ENCODE results near the gene RNF182.
"Not testable (repeated sequence)": the region's sequence is repeated elsewhere in the genome, so short reads cannot be mapped to it uniquely, and the experiment has no call there.

The RNF182 gene

GRCh38 chr6:14001329-14002012, 76.7 kb downstream of the RNF182 start:
- peak; percentile 68 for DNase-seq (ENCODE audit: low read depth, low spot score)

DNA sequence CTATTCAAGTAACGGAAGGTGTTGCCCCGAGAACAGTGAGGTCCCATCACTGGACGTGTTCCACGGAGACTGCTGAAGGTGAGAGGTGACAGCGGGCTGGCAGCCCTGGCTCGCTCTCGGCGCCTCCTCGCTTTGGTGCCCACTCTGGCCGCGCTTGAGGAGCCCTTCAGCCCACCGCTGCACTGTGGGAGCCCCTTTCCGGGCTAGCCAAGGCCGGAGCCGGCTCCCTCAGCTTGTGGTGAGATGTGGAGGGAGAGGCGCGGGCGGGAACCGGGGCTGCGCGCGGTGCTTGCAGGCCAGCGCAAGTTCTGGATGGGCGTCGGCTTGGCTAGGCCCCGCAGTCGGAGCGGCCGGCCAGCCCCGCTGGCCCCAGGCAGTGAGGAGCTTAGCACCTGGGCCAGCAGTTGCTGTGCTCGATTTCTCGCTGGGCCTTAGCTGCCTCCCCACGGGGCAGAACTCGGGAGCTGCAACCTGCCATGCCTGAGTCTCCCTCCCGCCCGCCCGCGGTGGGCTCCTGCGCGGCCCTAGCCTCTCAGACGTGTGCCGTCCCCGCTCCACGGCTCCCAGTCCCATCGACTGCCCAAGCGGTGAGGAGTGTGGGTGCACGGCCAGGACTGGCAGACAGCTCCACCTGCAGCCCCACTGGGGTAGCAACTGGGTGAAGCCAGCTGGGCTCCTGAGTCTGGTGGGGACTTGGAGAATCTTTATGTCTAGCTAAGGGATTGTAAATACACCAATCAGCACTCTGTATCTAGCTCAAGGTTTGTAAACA, 77.6 kb downstream of the RNF182 start:
- no peak for DNase-seq (ENCODE audit: low read depth, low spot score)

GRCh38 chr6:14004258-14004657, 79.5 kb downstream of the RNF182 start:
- no peak for DNase-seq (ENCODE audit: low read depth, low spot score)

GRCh38 chr6:14008809-14009208, 84.1 kb downstream of the RNF182 start:
- no peak for DNase-seq (ENCODE audit: low read depth, low spot score)

DNA sequence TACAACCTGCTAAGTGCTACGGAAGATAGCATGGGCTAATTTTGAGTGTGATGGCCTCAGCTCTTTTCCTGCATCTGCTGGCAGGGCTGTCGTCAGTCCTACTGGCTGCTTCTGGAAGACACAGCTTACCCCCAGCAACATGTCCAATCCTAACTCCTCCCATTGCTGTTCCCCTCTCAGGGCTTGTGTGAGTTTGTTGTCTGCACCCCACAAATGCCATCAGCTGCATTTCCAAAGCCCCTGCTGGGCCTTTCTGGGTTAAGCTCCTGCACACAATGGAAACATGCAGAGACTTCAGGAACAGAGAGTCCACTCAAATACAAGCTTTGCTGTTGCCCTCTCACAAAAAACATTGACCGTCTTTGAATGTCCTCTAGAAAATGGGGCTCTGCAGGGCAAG, 84.7 kb downstream of the RNF182 start:
- DNase-seq (ENCODE audit: low read depth, low spot score), result no peak

DNA sequence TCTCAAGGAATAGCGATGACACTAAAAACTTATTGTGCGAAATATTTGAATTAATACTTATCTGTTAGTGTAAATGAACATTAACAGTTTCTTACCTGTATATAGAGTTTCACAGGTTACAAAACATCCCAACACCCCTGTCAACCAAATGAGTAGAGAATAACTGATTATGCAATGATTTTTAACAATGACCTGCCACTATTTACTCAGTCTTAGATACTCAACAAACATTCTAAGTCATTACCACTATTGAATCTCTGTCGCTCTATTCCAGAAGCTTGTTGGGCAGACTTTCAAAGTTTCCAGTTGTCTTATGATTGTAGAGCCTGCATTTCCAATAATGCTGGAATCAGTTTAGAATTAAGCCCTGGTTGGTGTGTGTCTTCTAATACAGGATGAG, 85.5 kb downstream of the RNF182 start:
- DNase-seq (ENCODE audit: low read depth, low spot score), result no peak

GRCh38 chr6:14012313-14013030, 87.7 kb downstream of the RNF182 start:
- DNase-seq (ENCODE audit: low read depth, low spot score), result no peak

DNA sequence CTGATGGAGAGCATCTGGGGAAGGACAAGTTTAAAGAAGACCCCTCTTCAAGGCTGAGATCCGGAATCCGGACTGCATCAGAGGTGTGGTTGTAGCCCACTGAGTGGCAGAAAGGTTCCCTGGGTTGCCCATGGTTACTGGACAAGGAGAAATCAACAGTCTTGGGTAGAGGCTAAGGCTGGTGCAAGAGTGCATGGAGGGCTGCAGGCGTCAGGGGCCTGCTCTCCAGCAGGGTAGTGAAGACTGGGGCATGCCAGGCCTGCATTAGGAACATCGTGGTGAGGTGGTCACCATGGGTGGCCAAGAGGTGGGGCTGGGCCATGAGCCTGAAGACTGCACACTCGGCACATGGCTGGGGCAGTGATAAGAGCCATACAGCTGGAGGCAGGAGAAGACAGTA, 91.2 kb downstream of the RNF182 start:
- DNase-seq (ENCODE audit: low read depth, low spot score), result no peak

DNA sequence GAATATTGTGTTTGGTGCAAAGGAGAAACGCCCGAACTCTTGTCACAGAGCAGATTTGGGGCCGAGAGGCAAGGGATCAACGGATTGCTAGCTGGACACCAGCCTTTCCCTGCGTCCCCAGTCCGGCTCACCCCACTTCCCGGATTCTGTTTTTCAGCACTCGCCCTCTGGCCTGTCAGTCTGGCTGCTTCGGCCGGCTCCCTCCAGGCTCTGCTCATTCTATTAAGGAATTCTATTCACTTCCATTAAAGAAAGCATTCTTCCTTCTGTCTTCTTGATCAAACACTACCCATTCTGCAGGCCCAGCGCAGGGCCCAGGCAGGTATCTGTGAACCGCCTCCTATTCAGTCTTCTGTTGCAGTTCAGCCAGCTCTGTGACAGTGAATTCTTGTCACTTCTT, 91.7 kb downstream of the RNF182 start:
- DNase-seq (ENCODE audit: low read depth, low spot score), result no peak

DNA sequence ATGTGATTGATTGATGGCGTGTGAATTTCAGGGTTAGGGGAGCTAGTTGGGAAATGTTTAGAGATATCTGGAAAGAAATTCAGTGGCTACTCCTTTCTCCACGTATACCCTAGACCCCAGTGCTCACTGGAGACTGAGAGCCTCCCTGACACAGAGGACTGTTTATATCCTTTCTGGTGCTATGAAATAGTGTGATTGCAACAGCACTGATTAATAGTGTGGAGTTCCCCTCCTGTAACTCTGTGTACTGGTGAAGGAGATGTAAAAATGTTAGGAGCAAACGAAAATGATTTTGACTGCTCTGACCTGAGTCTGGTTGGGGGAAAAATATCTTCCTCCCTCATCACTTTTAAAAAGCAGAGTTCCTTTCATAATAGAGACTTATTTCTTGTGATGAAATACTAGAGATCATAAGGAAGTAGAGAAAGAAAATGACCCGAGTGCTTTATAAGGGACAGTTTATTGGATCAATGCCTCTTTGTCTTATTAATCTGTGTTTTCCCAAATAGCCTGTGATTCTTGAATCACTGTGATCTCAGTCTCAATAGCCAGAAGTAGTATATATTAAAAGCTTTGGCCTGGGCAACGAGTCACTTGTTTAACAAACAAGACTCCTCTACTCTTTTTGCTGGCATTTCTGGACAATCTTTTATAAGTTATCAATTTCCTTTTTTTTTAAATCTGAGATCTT, 92.3 kb downstream of the RNF182 start:
- DNase-seq (ENCODE audit: low read depth, low spot score), result no peak

GRCh38 chr6:14017626-14018475, 93.1 kb downstream of the RNF182 start:
- no peak for DNase-seq (ENCODE audit: low read depth, low spot score)

GRCh38 chr6:14018559-14018958, 93.8 kb downstream of the RNF182 start:
- not testable (repeated sequence) for DNase-seq (ENCODE audit: low read depth, low spot score)

DNA sequence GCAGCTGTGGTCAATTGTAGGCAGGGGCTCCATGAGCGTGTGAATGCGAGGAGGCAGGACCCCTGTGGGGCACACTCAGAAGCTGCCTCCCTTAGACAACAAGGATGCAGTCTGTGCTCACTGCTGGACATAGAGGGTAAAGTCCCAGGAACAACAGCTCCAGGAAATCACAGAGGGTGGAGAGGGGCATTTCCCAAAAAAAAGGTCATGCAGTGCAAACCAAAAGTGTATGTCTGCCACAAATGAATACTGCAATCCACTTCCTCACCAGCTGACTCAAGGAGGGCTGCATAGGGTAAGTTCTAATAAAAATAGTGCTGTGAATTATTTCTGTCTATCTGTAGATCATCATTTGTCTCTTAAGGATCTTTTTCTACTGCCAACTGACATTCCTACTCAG, 95.8 kb downstream of the RNF182 start:
- no peak for DNase-seq (ENCODE audit: low read depth, low spot score)

DNA sequence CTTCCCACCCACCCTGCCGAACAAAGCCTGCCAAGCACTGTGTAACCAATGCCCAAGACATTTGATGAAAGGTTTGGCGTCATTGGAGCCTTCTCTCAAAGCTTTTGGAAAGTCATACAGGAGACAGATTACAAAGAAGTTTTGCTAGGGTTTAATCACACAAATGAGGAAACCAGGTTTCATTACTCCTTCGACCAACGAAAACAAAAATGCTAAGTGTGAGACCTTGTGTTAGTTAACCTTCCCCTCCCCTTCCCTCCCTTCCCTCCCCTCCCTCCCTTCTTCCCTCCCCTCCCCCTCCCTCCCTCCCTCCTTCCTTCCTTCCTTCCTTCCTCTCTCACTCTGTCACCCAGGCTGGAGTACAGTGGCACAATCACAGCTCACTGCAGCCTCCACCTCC, 96.7 kb downstream of the RNF182 start:
- DNase-seq (ENCODE audit: low read depth, low spot score), result no peak

- DNase-seq (ENCODE audit: low read depth, low spot score), result no peak
These were observed 97.9 kb downstream of the RNF182 start for GRCh38 chr6:14022673-14023072.

DNA sequence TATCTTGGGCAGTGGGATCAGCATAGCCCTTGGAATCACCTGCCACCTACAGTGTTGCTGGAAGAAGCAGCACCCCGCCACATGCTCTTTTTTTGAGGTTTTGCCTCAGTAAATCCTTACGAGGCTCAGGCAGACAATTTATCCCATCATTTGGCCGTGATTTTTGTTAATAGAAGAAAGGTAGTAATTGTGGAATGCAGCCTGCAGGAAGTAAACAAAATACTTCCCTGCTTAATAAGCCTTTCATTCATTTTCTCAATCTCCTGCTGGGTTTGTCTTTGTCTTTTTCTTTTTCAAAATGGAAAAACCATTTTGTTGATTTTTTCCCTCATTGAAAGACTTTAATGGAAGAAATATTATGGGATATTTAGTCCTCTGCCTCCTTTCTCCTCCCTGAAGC, 99.1 kb downstream of the RNF182 start:
- no peak for DNase-seq (ENCODE audit: low read depth, low spot score)

DNA sequence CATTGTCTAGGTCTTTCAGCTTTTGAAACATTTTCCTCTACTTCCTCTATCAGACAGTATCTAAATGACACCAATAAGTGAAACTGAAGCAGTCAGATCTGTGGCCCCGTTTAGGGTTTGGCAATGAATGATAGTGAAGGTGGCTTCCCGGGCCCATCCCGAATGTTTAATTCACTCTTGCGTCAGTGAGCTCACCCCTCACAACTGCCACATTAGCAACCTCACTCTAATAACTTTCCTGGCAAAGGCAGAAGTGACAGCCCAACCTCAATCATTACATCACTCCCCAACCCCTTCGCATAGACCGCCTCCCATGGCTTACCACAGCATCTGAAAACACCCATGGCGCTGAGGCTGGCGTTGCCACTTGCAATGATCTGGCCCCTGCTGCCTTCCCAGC, 100.4 kb downstream of the RNF182 start:
- DNase-seq (ENCODE audit: low read depth, low spot score), result no peak

DNA sequence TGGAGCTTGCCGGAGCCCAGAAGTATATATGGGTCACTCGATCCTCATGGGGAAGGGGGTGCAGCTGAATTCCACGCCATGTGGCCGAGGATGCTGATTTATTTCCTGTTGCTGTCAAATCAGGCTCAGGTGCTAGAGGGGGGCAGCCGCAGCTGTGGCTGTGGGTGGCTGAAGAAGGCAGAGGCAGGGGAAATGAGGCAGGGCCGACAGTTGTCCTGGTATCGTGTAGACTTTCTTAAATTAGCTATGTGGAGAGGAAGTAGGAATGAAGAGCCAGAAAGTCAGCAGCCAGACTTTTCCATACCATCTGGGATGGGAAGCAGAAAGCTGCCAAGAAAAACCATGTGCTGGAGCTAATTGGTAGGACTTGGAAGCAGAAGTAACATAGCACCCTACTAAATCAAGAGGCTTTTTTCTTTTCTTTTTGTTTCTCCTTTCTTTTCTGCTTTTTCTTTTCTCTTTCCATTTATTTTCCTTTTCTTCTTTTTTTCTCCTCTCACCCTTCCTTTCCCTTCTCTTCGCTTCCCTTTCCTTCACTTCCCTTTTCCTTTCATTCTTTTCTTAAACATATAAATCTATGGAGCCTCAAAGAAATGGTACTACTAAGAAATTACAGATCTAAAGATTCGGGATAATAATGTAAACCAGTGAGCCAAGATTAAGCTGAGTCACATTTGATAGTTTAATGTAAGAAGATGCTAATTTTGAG, 102.2 kb downstream of the RNF182 start:
- DNase-seq (ENCODE audit: low read depth, low spot score), result no peak

- no peak for DNase-seq (ENCODE audit: low read depth, low spot score)
These were observed 103.9 kb downstream of the RNF182 start for GRCh38 chr6:14028631-14029030.

DNA sequence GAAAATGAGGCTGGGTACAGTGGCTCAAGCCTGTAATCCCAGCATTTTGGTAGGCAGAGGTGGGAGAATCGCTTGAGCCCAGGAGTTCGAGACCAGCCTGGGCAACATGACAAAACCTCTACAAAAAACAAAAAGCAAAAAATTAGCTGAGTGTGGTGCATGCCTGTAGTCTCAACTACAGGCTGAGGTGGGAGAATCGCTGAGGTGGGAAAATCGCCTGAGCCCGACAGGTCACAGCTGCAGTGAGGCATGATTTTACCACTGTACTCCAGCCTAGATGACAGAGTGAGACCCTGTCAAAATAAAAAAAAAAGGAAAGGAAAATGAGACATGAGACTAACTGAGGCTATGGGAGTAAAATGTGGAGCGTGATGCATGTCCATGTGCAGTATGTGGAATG, 104.9 kb downstream of the RNF182 start:
- DNase-seq (ENCODE audit: low read depth, low spot score), result no peak

Data from brain pericyte (primary cell).